DMS153 treated with DMSO at 0.1 percent for 48 hours (cell line): ENCODE results near the gene TMEM95.
"Not testable (repeated sequence)": the region's sequence is repeated elsewhere in the genome, so short reads cannot be mapped to it uniquely, and the experiment has no call there.

Source experiments
- DNase-seq: peaks from one replicate; lab custom pipeline; 2025; ENCODE audit not compliant: unreplicated experiment; lab: John Stamatoyannopoulos, UW

TMEM95 gene

GRCh38 chr17:7323731-7324437 is 31.1 kb upstream of the TMEM95 start:
- DNase-seq: no peak

DNA sequence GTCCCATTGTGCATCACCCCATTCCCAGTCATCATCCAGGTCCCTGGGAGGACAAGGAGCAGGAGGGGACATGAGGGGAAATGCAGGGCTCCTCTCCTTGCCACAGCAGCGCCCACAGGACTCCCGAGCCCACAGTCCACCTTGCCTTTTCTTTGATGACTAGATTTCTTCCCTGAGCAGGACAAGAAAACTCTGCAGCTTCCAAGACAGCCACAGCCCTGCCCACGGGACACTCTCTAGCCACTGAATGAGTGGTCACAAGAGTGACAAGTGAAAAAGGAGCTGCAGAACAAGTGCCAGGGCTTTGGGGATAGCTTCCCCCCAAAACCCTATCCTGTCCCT is 30.5 kb upstream of the TMEM95 start:
- DNase-seq: no peak

GRCh38 chr17:7325031-7325528 is 29.9 kb upstream of the TMEM95 start:
- no peak for DNase-seq

- DNase-seq: no peak
Measured at GRCh38 chr17:7326186-7326585, 28.8 kb upstream of the TMEM95 start.

DNA sequence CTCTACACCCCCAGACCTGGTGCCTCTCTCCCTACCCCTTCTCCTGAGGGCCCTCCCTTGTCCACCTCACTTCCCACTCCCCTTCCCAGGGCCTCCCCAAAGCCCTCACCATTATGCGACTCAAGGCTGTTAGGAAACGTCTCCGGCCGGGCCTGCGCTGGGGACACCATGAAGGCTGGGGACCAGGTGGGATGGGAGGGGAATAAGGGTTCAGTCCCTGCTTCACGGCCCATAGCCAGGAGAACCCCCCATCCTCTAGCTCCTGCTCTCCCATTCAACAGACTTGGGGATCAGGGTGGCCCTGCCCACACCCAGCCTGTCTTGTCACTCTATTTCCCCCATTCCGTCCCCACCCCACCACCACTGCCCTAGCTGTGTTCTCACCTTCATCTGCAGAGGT is 27.9 kb upstream of the TMEM95 start:
- DNase-seq: no peak

- no peak for DNase-seq
Measured at GRCh38 chr17:7327501-7327900, 27.5 kb upstream of the TMEM95 start.

DNA sequence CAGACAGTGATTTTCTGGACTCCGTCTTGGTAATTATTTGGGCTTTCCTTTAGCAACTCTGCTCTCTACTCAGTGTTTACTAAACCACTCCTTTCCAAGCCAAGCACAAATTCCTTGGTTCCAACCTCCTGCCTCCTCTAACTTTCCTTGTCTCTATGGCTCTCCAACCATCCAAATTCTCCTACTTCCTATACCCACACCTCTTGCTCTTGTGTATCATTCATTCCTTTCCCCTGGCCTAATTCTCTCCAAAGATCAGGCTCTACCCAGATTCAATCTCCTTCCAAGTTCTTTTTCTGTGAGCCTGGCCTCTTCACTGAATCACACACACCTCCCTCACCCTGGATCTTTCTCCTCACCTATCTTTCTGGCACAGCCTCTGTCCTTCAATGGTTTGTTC is 26.9 kb upstream of the TMEM95 start:
- DNase-seq: no peak

DNA sequence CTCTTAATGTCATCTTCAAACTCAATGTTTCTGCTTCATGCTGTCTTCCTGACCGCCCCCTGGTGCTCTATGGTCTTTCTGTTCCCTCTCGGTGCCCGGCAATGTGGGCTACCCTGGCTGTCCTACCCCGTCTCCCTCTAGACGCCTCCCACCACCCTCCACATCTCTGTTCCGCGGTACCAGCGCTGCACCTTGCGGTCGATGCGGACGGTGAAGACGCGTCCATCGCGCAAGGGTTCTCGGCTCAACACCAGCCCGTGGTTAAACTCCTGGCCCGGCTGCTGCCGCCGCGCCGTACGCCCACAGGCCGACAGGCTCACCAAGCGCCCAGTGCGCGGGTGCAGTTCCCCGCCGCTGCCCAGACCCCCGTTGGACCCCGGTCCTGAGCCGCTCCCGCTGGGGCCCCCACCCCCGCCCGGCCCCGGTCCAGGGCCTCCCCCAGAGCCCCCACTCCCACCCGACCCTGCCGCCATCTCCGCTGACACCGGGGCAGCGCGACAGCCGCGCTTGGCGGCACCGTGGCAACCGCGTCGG is 26.0 kb upstream of the TMEM95 start, which contains the start of gene NEURL4:
NEURL4 (minus strand) TSS at position 496 of the 534 bp plus-strand sequence; CDS start at position 473, 23 bp downstream.
- no peak for DNase-seq

DNA sequence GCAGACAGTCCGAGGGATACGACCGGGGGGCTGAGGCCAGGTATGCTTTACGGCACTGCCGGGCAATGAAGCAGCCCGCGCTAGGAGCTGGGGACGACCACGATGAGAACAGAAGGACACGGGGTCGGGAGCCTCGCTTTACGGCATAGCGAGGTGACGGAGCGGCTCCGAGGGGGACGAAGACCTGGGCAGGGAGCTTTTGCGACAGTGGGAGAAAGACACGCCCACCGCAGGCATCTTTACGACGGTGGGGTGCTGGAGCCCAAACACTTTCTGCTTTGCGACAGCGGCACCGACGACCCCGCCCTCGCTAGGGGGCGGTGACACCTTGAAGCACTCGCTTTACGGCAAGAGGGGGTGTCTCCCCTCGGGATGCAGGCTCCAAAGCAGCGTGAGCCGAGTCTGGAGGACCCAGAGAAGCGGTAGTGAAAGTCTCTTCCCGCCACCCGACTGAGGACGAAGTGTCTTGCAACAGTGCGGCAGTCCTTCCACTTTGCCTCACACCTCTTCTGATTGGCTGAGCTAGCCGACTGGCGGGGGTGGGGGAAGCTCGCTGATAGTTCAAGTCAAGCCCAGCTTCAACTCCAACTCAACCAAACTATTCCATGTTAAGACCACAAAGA is 25.5 kb upstream of the TMEM95 start:
- DNase-seq: peak; percentile 60

DNA sequence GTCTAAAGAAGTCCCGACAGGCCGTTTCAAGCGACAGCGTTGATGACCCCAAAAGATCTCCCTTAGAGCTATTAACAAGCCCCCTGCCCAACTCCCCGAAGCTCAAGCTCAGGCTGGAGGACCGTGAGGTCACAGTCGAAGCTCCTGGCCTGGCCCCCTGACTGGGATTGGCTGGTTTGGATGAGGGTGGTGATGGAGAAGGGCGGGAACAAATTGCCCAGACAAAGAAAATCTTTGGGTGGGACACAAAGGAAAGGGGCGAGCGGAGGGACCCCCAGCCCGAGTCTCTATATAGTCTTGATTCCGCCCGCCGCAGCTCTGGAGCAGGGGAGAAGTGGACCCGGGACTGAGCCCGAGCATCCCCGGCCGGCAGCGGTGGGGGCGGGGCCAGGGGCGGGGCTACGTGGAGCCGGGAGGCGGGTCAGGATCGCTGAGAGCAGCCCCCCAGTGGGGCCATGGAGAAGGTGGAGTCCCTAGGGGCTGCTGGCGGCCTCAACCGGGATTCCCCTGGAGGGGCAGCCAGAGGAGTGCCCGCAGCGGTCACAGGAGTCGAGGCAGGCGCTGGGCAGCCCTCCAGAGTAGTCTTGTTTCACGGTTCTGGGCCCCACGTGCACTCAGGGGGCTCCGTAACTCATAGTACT is 24.8 kb upstream of the TMEM95 start:
- DNase-seq: peak; percentile 10

DNA sequence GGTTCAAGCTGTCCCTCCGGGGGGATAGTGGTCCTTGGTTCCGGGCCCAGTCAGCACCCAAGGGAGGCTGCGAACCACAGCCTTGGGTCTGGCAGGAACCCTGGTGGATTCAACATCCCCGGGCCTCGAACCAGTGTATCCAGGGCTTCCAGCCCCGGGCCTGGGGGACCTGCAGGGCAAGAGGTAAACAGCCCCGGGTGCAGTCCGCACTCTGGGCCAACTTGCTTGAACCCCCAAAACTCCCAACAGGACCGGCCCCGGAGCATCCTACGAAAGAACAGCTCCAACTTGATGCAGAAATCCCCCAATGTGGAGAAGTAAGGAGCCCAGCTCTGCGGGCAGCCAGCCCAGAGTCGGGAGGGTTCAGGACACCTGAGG is 24.3 kb upstream of the TMEM95 start:
- DNase-seq: no peak

DNA sequence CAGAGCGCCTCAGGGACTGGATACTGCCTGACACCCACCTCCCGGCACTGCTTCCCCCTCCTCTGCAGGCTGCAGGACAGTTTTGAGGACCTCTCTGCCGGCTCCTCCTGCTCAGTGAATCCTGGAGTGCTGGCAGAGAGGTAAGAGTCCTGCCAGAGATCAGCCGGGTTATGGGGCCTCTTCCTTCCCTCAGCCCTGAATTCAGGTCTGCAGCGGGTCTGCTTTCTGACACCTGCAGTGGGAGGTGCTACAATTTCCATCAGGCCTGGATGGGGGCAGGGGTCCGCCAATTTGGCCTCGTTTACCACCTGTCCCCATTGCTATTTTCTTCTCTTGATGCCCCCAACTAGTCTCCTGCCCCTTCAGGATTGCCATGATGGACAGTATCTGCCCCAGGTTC is 22.8 kb upstream of the TMEM95 start:
- DNase-seq: no peak

DNA sequence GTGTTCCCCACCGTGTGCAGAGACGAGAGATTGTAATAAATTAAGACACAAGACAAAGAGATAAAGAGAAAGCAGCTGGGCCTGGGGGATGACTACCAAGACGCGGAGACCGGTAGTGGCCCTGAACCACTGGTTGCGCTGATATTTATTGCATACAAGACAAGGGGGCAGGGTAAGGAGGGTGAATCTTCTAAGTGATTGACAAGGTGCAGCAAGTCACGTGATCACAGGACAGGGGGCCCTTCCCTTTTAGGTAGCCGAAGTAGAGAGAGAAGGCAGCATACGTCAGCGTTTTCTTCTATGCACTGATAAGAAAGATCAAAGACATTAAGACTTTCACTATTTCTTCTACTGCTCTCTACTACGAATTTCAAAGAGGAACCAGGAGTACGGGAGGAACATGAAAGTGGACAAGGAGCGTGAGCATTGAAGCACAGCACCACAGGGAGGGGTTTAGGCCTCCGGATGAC is 22.3 kb upstream of the TMEM95 start:
- not testable (repeated sequence) for DNase-seq

DNA sequence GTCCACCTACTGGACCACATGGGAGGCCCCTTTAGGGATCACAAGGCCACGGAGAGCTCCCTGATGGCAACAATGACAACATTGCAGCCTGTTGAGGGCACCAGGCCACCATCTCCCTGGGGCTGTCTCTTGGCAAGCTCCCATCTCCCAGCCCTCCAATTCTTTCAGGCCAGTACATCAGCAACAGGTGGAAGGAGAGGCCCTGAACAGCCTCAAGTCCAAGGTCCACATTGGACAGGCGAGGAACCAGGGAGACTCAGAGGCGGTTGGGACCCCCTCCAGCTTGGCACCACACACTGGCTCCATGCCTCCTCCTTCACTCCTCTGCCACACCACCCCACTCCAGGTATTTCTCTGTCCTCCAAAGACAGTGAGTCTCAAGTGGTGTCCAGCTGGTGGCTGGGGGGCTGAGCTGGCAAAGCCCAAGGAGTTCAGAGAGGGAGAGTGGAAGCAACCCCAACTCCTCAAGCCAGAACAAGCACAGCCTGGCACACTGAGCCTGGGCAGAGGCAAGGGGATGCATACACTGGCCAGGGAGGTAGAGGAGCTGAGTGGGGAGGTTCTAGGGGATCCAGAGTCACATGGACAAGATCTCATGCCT is 19.9 kb upstream of the TMEM95 start:
- DNase-seq: no peak

GRCh38 chr17:7335765-7336164 is 19.2 kb upstream of the TMEM95 start:
- not testable (repeated sequence) for DNase-seq

DNA sequence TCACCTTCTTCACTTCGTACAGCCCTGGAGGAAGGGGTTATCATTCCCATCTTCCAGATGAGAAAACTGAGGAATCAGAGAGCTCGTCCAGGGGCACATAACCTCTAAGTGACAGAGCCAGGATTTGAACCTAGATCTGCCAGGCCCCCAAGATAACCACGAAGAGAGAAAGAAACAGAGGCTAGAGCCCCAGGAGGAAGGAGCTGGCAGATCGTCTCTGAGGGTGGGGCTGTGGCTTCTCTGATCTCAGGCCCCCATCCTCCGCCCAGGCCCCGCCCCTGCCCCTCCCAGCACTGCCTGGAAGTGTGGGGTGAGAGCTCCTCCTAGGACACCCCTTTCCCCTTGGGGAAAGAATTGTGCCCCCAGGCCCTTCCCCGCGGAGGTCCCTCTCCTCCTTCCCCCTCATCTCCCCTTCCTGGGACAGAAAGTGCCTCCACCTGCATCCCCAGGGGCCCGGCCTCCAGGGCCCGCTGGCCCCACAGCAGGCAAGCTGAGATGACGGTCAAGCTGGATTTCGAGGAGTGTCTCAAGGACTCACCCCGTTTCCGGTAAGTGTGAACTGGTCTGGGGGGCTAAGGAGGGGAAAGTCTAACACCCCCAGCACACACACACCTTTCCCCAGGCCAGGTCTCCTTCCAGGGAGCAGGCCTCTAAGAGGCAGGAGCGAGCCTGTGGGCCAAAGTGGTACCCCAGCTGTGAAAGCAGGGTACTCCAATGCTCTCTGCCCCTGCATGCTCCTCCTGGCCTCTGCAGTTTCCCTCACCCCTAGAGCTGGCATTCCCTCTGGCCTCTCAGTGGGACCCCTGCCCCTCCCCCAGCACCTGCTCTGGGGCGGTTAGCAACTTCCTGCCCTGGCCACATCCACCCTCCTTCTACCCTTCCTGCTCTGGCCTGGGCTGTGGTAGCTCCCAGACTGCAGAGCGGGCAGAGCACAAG is 18.4 kb upstream of the TMEM95 start, which contains the start of gene ACAP1:
ACAP1 (plus strand) TSS at position 290 of the 936 bp plus-strand sequence; CDS start at position 496, 206 bp downstream.
- no peak for DNase-seq

GRCh38 chr17:7337600-7337999 is 17.4 kb upstream of the TMEM95 start:
- not testable (repeated sequence) for DNase-seq

DNA sequence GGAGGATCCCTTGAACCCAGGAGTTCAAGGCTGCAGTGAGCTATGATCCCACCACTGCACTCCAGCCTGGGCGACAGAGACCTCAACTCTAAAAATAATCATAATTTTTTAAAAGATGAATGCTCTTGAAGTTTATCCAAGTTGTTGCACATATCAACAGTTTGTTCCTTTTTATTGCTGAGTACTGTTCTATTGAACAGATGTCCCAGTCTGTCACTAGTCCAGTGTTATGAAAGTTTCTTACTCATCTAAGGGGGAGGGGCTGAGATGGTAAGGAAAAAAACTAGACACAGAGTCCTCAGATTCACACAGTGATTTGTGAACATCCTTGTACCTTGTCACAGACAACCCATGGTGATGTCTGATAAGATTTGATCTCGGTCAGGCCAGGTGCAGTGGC is 14.8 kb upstream of the TMEM95 start:
- DNase-seq: no peak

DNA sequence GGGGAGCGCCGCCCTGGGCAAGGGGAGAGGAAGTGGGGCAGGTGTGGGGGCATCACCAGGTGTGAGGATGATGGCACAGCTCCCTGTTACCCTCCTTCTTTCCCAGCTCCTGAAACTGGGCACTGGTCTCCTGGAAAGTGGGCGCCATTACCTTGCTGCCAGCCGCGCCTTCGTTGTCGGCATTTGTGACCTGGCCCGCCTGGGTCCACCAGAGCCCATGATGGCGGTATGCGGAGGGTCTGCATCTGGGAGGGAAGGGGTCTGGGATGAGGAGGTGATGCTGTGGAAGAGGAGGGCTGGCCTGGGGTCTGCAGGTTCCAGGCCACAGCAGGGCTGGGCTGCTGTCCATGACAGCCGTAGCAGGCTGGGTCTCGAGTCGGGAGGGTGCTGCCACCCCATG is 13.1 kb upstream of the TMEM95 start:
- DNase-seq: no peak

DNA sequence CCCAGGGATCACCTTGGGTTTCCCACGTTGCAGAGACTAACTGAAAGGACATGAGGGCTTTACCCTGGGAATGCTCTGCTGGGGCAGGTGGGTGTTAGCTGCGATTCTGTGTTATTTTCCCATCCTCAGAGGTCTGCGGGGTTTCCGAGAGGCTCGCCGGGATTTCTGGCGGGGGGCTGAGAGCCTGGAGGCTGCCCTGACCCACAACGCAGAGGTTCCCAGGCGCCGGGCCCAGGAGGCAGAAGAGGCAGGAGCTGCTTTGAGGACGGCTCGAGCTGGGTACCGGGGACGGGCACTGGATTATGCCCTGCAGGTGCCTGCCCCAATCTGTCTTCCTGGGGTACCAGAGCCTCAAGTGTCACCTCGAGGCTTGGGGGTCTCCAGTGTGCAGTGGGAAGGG is 11.7 kb upstream of the TMEM95 start:
- no peak for DNase-seq
